ENCODE measurements around the gene ERG. TPM values are rescaled to one million over a fixed set of nuclear protein-coding genes. Genes with fewer than 3 reads are reported as not detected.

ERG gene
- total and polyA plus RNA-seq, 2 donors from 2014 or later: 6.6 to 29.6 TPM

DNA sequence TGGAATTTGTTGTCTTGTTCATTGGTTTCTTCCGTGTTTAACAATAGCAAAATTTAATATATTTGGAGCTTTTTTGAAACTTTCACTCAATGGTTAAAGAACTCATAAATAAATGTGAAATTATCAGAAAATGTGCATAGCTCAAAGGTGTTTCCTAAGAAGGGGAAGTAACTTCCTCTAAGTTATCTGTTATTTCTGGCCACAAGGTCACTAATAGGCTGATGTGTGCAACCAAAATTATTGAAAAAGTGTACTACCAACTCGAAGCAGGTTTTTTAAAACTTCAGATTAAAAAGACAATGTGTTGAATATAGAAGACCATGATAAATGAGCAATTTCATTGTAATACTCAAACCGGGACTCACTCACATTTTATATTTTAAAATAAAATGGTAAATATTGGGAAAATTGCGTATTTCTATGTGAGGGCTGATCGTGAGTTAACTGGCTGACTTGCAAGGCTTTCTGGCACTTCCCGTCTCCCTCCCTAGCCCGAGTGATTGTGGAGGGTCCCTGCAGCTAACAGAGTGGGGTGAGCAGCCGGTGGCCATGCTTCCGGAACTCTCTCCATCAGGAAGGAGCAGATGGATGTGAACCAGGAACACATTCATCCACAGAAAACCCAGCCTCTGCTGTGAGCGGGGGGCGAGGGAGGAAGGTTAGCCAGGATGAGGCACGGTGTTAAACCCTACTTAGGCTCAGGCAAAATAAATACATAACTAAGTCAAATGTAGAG, 96.9 kb downstream of the ERG start:
- TF ChIP-seq, protein P1, sequence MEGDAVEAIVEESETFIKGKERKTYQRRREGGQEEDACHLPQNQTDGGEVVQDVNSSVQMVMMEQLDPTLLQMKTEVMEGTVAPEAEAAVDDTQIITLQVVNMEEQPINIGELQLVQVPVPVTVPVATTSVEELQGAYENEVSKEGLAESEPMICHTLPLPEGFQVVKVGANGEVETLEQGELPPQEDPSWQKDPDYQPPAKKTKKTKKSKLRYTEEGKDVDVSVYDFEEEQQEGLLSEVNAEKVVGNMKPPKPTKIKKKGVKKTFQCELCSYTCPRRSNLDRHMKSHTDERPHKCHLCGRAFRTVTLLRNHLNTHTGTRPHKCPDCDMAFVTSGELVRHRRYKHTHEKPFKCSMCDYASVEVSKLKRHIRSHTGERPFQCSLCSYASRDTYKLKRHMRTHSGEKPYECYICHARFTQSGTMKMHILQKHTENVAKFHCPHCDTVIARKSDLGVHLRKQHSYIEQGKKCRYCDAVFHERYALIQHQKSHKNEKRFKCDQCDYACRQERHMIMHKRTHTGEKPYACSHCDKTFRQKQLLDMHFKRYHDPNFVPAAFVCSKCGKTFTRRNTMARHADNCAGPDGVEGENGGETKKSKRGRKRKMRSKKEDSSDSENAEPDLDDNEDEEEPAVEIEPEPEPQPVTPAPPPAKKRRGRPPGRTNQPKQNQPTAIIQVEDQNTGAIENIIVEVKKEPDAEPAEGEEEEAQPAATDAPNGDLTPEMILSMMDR (IDR thresholded peaks at IDR 0.05; ENCODE audit: borderline replicate concordance, extremely low read depth, insufficient read depth): no peak
- no peaks in the 10 kb centered on the region for H3K36me3 ChIP-seq (ENCODE audit: control insufficient read depth in 2 of 3, insufficient read depth in 3 of 3, low read length in 3 of 3)
- intact Hi-C loops (cut with DNase I): no loop called here
- DNase-seq: no peak
- H3K27me3 ChIP-seq (ENCODE audit: control insufficient read depth, insufficient read depth, low read length): no peaks in the 10 kb centered on the region
- no peak for FAIRE-seq
- H3K4me3 ChIP-seq (ENCODE audit: low read length in 3 of 3): no peak overlapping the region
- H3K4me1 ChIP-seq (ENCODE audit: control insufficient read depth in 2 of 3, insufficient read depth in 2 of 3, low read depth in 1 of 3, low read length in 3 of 3): no peaks in the 10 kb centered on the region
- H3K9ac ChIP-seq (ENCODE audit: low read length in 3 of 3): no peak overlapping the region
- H3K27ac ChIP-seq (ENCODE audit: low read depth in 2 of 2, low read length in 2 of 2): no peak overlapping the region
- H3K9me3 ChIP-seq (ENCODE audit: control insufficient read depth in 2 of 3, insufficient read depth in 1 of 3, low read length in 3 of 3): no peaks in the 10 kb centered on the region

- intact Hi-C loops (cut with DNase I): no loop called here
- H3K4me1 ChIP-seq (ENCODE audit: control insufficient read depth in 2 of 3, insufficient read depth in 2 of 3, low read depth in 1 of 3, low read length in 3 of 3): no peaks in the 10 kb centered on the region
- no peak for FAIRE-seq
These were observed 97.9 kb downstream of the ERG start for GRCh38 chr21:38400195-38400919.

GRCh38 chr21:38399103-38399502, 99.2 kb downstream of the ERG start:
- Histone ChIP-seq H3K27ac (ENCODE audit: low read depth in 2 of 2, low read length in 2 of 2) (no peak overlapping the region), H3K9me3 (ENCODE audit: control insufficient read depth in 2 of 3, insufficient read depth in 1 of 3, low read length in 3 of 3) (no peaks in the 10 kb centered on the region), H3K4me1 (ENCODE audit: control insufficient read depth in 2 of 3, insufficient read depth in 2 of 3, low read depth in 1 of 3, low read length in 3 of 3) (no peaks in the 10 kb centered on the region), H3K4me3 (ENCODE audit: low read length in 3 of 3) (no peak overlapping the region), H3K27me3 (ENCODE audit: control insufficient read depth, insufficient read depth, low read length) (no peaks in the 10 kb centered on the region), H3K36me3 (ENCODE audit: control insufficient read depth in 2 of 3, insufficient read depth in 3 of 3, low read length in 3 of 3) (no peaks in the 10 kb centered on the region), H3K9ac (ENCODE audit: low read length in 3 of 3) (no peak overlapping the region)
- DNase-seq (no peak), FAIRE-seq (no peak)
- intact Hi-C loops (cut with DNase I): no loop called here
- TF ChIP-seq, protein P1 (IDR thresholded peaks at IDR 0.05; ENCODE audit: borderline replicate concordance, extremely low read depth, insufficient read depth): no peak

More at GRCh38 chr21:38400195-38400919, 97.9 kb downstream of the ERG start:
- DNase-seq: no peak
- no peak overlapping the region for H3K9ac ChIP-seq (ENCODE audit: low read length in 3 of 3)
- H3K27me3 ChIP-seq (ENCODE audit: control insufficient read depth, insufficient read depth, low read length): no peaks in the 10 kb centered on the region
- H3K36me3 ChIP-seq (ENCODE audit: control insufficient read depth in 2 of 3, insufficient read depth in 3 of 3, low read length in 3 of 3): no peaks in the 10 kb centered on the region
- TF ChIP-seq, protein P1 (IDR thresholded peaks at IDR 0.05; ENCODE audit: borderline replicate concordance, extremely low read depth, insufficient read depth): no peak
- H3K9me3 ChIP-seq (ENCODE audit: control insufficient read depth in 2 of 3, insufficient read depth in 1 of 3, low read length in 3 of 3): no peaks in the 10 kb centered on the region
- no peak overlapping the region for H3K4me3 ChIP-seq (ENCODE audit: low read length in 3 of 3)
- no peak overlapping the region for H3K27ac ChIP-seq (ENCODE audit: low read depth in 2 of 2, low read length in 2 of 2)
